PC-9 (cell line): ENCODE results near the gene SAP25.
"Not testable (repeated sequence)": the region's sequence is repeated elsewhere in the genome, so short reads cannot be mapped to it uniquely, and the experiment has no call there.

Experiments
- CTCF ChIP-seq: fragments of 200-600 bp; sonication (generic); conservative IDR thresholded peaks from 2 replicates; pipeline ENCODE4 v1.6.1; 2017; ENCODE audit warnings: mixed run types, antibody characterized with exemption, mild to moderate bottlenecking, moderate library complexity
- EZH2 ChIP-seq: fragments of 200-600 bp; sonication (generic); IDR thresholded peaks from 2 replicates; pipeline ENCODE4 v1.8.0; 2017; ENCODE audit warnings: antibody characterized with exemption, low read depth

GRCh38 chr7:100535982-100536381 is 37.7 kb downstream of the SAP25 start:
- not testable (repeated sequence) for TF ChIP-seq CTCF, EZH2
